ENCODE measurements around the gene CLDN18. TPM values are rescaled to one million over a fixed set of nuclear protein-coding genes. Genes with fewer than 3 reads are reported as not detected.

The CLDN18 gene
- total RNA-seq, result not detected

DNA sequence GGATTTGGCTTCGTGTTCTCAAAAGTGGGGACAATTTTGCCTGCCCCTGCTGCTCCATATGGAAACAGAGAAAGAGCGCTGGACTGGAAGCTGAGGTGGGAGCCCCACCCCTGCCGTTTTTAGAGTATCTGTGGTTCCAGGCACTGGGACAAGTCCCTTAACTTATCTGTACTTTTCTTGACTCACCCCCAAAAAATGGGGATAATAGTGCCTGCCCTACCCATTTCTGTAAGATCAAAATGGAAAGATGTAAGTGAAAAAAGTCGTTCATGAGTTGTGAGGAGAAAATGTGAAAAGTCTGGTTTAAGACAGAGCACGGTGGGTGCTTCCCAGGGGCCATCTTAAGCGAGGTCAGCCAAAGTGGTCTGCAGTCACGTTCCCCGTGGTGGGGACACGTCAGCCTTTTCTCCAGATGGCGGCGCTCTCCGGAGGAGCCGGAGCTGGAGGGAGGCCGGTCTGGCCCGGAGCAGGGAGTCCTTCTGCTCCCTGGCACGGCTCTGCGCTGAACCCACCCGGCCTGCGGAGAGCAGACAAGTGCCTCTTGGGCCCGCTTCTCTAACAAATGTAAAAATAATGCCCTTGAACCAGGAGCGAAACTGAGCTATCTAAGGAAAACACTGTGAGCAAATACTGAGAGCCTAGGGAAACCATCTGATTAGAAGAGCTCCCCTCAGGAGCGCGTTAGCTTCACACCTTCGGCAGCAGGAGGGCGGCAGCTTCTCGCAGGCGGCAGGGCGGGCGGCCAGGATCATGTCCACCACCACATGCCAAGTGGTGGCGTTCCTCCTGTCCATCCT is at the start of gene CLDN18:
Gene CLDN18 (plus strand): TSS at position 690 of the 797 bp plus-strand sequence. CDS start 61 bp downstream, at position 751.
- no peak for ATAC-seq

DNA sequence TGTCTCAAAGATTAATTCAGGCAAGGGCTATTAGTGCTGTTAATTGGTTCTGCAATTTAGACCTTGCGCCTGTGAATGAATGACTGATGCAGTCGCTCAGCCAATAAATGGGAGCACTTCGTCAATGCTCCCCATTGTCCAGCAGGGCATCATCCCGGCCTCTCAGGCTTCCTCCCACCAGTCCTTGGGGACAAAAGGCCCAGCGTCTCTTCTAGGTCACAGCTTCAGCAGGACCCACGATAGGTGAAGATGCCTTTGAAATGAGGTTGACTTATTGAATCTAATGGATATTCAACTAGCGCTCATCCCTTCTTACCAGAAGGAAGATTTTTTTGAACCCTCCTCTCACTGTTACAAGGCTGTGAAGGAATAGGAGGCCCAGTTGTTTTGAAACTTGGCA is 47.7 kb upstream of the CLDN18 start:
- no peak for ATAC-seq

GRCh38 chr3:137963463-137963862 is 46.5 kb upstream of the CLDN18 start:
- ATAC-seq, result no peak

DNA sequence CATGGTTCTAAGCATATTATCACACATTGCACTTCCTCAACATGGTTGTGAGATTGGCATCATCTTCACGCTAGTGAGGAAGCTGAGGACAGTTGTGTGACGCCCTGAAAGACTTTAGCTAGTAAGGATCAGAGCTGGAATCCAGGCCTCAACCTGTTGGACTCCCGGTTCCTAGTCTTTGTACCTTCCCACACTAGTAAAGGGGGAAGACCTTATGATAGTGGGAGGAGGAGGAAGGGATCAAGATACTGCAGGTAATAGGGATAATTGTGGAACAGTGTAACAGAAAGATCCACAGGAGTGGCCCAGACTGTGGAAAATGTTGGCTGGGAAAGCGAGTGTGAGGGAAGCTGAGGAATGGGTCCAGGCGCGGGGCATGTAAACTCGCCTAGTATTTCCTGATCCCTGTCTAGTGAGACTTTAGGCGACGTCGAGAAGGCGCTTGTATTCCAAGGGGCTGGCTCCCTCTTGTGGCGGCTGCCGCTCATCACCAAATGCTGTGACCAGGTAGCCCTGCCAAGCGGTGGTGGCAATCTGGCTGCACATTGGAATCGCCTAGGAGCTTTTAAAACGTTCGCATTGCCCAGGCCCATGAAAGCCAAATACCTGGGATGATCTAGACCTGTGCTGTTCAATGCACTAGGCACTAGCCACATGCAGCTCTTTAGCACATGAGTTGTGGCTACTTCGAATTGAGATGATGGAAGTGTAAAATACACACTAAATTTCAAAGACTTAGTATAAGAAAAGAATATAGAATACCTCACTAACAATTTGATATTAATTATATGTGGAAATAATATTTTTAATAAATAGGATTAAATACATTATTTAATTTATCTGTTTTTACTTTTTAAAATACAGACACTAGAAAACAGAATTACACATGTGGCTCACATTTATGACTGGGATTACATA is 38.8 kb upstream of the CLDN18 start:
- peak; percentile 92 for ATAC-seq

GRCh38 chr3:137972396-137972795 is 37.6 kb upstream of the CLDN18 start:
- no peak for ATAC-seq

- no peak for ATAC-seq
These were observed 31.6 kb upstream of the CLDN18 start for GRCh38 chr3:137978328-137978727.

DNA sequence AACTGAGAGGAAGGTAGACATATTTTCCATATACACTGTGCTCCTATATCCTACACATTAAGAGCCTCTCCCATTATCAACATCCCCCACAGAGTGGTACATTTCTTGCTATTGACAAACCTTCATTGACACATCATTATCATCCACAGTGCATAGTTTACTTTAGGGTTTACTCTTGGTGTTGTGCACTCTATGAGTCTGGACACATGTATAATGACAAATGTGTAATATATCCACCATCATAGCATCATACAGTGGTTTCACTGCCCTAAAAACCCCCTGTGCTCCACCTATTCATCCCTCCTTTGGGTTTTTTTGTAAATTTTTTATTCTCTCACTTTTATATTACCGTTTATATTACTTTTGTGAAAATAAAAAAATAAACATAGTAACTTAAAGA is 22.2 kb upstream of the CLDN18 start:
- no peak for ATAC-seq

DNA sequence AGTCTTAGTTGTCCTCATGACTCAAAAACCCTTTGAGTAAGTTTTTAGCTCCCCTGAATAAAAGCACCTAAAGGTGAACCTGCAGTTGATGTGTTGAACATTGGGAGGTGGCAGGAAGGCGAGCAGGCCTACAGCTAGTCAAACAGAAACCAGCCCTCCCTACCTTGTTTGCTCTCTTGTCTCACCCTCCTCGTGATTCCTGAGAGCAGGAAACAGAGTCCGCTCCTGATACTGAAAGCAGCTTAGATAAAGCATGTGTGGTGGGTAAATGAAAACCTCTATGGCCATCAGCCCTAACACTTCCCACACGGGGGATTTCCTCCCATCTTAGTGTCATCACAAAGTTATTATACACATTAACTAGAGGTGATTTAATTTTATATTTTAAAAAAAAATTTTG is 21.8 kb upstream of the CLDN18 start:
- no peak for ATAC-seq

GRCh38 chr3:137988982-137989381 is 21.0 kb upstream of the CLDN18 start:
- no peak for ATAC-seq

DNA sequence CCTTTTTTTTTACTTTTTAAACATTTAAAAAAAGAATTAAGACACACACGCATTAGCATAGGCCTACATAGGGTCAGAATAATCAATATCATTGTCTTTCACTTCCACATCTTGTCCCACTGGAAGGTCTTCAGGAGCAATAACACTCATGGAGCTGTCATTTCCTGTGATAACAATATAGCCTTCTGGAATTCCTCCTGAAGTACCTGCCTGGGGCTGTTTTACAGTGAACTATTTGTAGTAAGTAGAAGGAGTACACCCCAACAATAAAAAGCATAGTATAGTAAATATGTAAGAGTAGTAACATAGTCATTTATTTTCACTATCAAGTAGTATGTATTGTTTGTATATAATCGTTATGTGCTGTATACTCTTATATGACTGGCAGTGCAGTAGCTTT is 19.5 kb upstream of the CLDN18 start:
- ATAC-seq, result no peak

DNA sequence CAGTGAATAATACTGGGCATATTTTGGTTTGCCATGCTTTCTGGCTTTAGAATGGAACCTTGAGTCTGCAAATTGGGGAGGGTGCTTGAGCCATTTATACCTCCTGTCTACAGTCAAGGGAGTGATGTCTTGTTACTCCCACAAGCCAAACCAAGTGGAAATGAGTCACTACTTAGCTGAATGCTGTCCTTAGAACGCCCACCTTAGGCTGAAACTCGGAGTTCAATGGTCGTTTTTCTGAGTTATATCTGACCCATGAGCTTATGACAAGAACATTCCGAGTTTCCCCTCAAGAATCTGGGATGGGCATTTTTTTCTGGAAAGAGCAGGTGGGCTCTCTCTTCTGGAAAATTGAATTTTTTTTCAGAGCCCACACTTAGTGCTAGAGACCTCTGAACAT is 17.4 kb upstream of the CLDN18 start:
- ATAC-seq, result no peak

DNA sequence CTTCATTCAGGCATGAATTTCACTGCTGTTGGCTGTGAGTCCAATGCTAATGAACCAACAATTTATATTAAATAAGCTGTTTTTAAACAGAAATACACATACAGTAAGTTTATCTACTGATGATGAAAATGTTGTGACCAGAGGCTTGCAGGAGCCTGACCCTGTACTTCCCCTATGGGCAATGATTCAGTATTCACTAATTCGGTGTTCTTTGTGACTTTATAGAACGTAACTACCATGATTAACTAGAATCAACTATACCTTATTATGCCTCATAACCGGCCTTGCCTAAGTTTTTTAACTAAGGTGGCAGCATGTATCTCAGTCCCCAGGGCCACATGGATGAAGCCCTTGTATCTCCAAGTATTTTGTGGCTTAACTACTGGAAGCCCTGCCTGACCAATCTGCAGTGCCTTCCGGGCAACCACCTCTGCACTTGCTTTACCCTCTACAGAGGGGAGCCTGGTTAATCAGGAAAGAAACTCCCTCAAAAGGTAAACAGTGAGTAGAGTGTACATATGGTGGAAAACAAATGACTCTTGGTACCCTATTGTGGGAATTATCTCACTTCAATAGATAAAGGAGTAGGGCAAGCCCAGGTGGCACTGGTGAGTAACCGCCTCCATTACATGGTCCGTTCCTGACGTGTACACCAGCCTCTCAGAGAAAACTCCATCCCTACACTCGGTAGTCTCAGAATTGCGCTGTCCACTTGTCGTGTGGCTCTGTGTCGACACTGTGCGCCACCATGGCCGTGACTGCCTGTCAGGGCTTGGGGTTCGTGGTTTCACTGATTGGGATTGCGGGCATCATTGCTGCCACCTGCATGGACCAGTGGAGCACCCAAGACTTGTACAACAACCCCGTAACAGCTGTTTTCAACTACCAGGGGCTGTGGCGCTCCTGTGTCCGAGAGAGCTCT is 11.6 kb upstream of the CLDN18 start:
- no peak for ATAC-seq

DNA sequence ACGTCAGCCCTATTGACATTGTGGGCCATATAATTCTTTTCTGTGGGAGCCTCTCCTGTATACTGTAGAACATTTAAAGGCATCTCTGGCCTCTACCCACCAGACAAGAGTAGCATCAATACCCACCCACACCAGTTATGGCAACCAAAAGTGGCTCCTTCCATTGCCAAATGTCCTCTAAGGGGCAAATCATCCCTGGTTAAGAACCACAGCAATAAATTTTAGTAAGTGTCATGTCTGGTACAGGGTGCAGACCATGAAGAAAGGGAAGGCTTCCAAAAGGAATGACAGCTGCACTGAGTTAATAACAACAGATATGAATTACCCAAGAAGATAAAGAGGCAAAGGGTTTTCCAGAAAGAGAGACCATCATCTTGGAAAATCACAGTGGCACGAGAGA is 6.9 kb upstream of the CLDN18 start:
- ATAC-seq, result no peak

- ATAC-seq, result no peak
These were observed 4.3 kb upstream of the CLDN18 start for GRCh38 chr3:138005627-138006026.

GRCh38 chr3:138007898-138008297 is 2.1 kb upstream of the CLDN18 start:
- no peak for ATAC-seq

DNA sequence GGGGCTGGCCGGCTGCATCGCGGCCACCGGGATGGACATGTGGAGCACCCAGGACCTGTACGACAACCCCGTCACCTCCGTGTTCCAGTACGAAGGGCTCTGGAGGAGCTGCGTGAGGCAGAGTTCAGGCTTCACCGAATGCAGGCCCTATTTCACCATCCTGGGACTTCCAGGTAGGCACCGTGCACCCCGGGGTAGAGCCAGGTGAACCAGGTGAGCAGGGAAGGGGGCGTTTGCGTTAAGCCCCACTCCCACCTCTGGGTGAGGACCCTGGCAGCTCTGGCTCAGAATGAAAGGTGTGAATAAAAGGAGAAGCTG is 267 bp downstream of the CLDN18 start:
- no peak for ATAC-seq

GRCh38 chr3:138011722-138012121 is 1.8 kb downstream of the CLDN18 start:
- ATAC-seq, result no peak

- ATAC-seq, result no peak
These were observed 2.6 kb downstream of the CLDN18 start for GRCh38 chr3:138012526-138012925.

- no peak for ATAC-seq
These were observed 6.1 kb downstream of the CLDN18 start for GRCh38 chr3:138016065-138016464.

DNA sequence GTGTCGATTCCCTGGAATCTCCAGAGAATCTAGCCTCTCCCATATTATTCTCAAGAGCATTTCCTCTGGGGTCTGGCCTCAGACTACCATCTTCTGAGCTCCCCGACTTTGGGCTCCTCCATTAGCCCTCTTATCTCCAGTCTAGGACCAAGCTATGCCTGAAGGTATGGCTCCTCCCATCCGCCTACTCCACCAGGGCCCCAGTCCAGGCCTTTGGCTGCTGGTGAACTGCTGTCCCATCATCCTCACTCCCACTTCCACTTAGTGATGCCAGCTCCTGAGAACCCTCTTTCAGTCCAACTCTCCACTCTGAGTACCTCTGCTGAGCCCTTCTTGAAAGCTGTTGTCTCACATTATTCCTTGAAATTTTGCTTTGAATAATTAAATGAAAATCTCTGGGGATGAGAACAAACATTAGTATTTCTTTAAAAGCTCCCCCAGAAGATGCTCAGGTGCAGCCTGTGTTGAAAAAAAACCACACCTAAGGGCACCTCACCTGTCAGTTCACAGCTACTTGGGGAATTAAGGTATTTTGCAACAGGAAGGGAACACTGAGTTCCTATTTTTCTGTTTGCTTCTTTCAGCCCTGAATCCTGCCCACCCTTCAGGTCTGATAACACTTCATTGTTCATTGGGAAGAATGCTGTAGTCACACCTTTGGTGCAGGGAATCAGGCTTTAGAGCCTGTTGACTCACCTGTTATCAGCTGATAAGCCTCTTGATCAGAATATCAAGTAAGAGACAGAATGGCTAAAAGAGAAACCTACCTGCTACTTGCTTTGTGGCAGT is 9.5 kb downstream of the CLDN18 start:
- ATAC-seq, result no peak

DNA sequence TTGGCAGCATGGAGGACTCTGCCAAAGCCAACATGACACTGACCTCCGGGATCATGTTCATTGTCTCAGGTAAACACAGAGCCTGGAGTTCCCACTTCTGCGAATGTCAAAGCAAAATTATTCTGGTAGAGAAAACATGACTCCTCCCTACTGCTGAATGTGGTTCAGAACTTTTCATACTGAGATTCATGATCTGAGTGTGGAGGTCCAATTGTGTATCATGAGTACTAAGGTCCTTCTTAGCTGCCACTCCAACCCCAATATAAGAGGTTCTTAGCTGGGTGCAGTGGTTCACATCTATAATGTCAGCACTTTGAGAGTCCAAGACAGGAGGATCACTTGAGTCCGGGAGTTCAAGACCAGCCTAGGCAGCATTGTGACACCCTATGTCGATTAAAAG is 13.8 kb downstream of the CLDN18 start:
- ATAC-seq, result no peak

DNA sequence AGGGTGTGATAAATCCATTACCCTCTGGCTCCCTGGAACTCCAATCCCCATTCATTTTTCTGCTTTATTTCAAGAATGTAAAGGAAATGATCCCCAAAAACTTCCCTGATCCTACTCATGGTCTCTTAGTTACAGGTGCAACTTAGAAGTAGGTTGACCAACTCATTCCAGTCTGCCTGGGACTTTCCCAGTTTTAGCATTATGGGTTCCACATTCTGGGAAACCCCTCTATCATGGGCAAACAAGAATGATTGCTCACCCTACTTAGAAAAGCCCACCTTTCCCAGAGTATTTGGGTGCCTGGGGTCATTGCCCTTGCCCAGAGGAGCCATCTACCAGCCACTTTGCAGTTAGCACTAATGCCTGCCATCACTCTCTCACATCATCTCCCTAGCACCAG is 15.6 kb downstream of the CLDN18 start:
- ATAC-seq, result no peak

All from esophagus mucosa (tissue), 1 donor.